HG02678 (cell line): ENCODE data around the gene VWA3A.
"Not testable (repeated sequence)": the region's sequence is repeated elsewhere in the genome, so short reads cannot be mapped to it uniquely, and the experiment has no call there.

Experiments
- ATAC-seq: cut with Tn5 transposase; IDR thresholded peaks from one replicate; pipeline ENCODE4 v1.9.1; 2021; ENCODE audit warnings: mild to moderate bottlenecking, moderate library complexity; ENCODE audit not compliant: unreplicated experiment

Gene VWA3A

DNA sequence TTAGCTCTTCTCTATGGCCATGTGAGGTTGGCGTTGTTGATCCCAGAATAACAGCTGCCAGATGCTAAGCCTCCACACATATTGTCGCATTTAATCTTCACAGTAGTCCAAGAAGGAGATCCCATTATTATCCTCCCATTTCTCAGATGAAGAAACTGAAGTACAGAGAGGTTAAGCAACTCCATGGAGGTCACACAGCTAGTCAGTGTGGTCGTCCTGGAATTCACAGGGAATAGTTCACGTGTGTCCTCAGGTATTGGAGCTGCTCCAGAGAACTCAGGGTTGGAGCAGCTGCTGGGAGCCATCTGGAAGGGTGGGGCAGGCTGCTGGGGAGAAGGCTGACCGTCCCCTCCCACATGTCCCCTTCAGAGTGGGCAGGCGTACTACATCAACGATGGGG lies 89.5 kb downstream of the VWA3A start:
- no peak for ATAC-seq

DNA sequence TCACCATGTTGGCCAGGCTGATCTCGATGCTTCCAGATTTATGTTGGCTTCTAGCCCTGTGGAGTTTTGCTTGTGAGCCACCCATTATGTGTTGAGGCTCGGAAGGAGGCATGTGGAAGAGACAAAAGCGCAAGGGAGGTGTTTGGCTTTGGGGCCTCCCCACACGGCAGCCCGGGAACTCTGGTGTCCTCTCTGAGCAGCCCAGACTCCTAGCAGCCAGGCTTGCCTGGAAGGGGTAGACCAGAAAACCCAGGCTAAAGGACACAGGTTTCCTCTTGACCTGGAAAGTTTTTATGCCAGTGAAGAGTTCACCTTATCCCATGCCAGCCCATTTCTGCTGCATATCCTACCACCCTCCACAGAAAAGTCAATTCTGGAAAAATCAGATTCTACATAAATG lies 91.0 kb downstream of the VWA3A start:
- no peak for ATAC-seq

DNA sequence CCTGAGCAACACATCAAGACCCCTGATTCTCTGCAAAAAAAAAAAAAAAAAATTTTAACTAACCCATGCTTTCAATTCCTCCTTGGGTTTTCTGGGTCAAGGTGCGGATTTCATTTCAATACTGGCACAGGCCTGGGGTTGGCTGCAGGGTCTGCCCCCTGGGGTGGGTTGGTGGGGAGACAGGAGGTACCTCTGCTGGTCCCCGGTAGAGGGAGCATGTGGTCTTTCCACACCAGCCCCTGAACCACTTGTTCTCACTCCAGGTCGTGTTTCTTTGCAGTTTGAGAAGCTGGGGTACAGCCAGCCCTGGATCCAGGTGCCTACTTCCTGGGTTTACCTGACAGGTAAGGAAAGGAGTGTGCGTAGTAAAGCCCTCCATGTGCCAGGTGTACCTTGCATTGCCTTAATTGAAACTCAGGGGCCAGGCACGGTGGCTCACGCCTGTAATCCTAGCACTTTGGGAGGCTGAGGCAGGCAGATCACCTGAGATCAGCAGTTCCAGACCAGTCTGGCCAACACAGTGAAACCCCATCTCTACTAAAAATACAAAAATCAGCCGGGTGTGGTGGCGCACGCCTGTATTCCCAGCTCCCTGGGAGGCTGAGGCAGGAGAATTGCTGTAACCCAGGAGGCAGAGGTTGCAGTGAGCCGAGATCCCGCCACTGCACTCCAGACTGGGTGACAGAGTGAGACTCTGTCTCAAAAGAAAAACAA lies 91.7 kb downstream of the VWA3A start:
- ATAC-seq: no peak

DNA sequence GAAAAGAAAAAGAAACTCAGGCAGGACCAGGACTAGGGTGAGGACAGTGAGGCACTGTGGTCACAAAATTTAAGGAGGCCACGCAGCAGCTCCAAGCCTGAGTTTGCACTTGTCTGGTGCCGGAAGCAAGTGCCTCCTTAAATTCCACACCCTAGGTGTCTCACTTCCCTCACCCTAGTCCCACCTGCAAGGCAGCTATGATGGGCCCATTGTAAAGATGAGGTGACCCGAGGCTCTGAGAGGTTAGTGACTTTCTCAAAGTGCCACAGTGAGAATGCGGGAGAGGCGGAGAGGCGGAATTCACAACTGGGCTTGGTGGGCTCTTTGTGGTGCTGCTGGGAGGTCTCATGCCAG lies 92.3 kb downstream of the VWA3A start:
- ATAC-seq: no peak

DNA sequence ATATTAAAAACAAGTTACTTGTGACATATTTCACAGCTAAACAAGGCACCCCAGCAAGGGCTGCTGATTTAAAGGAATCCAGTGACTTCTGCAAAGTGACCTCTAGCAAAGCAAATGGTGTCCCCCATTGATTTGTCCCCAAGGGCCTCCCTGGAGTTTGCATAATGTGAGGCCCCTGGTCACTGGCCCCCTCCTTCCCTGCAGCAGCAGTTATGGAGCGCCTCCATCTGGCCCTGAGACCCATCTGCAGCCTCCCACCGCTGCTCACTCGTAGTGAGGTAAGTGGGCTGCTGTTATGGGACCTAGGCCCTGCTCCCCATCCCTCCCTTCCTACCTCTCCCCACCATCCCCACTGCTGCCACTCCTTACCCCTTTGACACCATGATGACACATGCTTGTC lies 94.2 kb downstream of the VWA3A start:
- ATAC-seq: no peak

DNA sequence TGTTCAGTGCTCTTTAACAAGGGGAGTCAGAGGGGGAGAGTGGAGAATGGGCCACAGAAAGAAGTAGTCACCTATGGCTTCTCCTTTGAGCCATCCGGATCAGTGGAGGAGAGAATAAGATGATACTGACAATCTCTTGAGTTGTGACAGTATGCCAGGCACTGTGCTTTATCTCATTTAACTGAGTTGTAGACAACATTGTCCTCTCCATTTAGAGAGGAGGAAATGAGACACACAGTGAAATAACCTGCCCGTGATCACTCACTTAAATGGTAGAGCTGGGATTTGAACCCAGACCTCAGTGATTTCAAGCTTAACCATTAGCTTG lies 95.9 kb downstream of the VWA3A start:
- ATAC-seq: no peak

DNA sequence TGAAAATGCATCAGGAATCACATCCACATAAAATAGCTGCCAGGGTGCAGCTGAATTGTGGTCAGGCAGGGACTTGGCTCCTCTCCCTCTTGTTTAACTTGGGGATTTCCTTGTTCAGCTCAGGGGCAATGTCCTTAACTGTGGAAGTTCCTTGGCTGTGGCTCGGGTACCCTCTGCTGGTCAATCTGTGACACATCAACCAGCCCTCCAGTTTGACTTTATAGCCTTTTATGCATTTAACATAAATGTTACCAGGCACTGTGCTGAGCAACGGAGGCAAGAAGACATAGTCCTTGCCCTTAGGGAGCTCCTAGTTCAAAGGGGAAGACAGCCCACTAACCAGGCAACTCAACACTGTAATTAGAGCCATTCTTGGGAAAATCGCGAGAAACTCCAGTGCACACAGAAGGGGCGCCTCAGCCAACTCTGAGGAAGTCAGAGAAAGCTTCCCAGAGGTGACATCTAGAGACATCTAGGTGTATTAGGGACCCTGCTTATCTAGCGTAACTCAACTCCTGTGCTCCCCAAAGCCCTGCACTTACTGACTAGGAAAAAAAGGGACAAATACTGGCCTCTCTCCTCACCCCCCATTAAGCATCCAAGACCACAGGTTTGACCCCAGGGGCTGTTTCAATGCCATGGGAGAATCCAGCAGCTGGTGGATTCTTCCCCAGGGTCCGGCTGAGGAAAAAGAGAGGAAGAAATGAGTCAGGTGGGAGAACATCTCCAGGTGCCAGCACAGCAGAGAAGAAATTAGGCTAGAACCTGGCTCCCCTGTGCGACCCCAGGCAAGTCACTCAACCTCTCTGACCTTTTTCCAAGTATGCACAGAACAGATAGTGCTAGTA lies 96.5 kb downstream of the VWA3A start:
- ATAC-seq: no peak

DNA sequence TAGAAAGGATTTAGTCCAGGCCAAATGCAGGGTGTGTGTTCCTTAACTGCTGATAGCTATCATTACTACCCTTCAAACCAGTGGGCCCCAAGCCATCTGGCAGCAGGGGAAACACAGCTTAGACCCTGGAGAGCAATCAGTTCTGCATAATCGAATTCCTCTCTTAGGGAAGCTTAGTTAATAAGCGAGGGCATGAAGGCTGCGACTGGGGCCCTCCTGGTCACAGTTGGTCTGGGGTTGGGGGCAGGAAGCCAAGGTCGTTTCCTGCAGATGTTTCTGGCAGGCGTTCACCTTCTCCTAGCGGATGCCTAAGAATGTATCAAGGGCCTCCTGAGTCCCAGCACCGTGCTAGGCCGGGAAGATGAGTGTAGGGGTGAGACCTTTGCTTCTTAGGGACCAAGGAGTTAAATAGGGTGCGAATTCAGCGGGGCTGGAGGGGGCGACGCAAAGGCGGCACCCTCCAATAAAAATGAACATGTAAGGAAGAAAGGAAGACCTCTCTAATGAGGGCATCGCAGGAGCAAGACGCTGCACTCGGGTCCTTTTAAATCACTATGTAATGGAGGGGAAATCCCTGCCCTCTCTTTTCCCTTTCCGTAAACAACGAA lies 97.2 kb downstream of the VWA3A start:
- no peak for ATAC-seq

DNA sequence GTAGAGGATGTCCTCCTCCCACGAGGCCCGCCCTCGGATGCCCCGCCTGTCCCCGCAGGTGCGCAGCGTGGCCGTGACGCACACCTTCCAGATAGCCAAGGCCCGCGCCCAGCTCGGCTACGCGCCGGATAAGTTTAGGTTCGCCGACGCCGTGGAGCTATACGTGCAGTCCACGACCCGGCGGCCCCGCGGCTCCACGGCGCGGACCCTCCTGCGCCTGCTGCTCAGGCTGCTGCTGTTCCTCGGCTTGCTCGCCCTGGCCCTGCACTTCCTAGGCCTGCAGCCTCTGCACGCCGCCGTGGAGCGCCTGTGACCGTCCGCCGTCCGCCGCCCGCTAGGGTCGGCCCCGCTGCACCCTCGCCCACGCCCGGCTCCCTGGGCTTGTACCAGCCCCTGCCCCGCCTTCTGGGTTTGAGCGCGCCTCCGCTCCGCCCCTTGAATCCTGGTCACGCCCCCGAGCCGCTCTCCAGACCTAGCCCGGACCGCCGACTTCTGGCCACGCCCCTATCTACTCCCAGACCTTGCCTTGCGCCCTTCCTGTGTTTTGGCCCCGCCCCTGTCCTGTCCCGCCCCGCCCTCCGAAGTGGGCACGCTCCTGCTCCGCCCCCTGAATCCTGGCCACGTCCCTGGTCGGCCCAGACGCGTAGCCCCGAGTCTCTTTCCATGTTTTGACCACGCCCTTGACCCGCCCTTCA lies 97.9 kb downstream of the VWA3A start:
- ATAC-seq: peak; percentile 60

DNA sequence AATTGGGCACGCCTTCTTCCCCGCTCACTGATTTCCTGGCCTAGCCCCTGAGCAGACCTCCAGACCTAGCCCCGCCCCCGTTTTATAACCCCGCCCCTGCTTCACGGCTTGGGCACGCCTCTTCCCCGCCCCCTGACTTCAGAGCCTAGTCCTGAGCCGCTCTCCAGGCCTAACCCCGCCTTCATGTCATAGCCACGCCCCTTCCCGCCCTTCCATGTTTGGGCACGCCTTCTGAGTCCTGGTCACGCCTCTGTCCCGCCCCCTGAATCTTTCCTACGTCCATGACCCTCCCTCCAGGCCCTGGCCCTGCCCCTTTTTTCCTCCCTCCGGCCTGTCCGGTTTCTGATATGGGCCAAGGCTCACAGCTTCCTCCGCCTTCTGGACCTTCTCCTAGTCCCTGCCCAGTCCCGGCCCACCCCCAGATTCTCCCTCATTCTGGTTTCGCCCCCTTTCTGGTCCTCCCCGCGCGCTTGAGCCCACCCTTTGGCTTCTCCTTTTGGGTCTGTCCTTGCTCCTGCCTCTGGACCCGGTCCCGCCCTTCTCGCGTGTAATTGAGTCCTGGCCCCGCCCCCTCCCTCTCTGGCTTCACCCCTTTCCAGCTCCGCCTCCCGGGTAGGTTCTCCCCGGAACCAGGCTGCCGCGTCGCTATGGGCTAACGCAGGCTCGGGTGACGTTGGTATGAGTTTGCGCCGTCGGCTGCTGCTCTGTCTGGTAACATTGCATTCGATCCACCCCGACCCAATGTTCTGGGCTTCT lies 98.6 kb downstream of the VWA3A start:
- ATAC-seq: peak; percentile 55

DNA sequence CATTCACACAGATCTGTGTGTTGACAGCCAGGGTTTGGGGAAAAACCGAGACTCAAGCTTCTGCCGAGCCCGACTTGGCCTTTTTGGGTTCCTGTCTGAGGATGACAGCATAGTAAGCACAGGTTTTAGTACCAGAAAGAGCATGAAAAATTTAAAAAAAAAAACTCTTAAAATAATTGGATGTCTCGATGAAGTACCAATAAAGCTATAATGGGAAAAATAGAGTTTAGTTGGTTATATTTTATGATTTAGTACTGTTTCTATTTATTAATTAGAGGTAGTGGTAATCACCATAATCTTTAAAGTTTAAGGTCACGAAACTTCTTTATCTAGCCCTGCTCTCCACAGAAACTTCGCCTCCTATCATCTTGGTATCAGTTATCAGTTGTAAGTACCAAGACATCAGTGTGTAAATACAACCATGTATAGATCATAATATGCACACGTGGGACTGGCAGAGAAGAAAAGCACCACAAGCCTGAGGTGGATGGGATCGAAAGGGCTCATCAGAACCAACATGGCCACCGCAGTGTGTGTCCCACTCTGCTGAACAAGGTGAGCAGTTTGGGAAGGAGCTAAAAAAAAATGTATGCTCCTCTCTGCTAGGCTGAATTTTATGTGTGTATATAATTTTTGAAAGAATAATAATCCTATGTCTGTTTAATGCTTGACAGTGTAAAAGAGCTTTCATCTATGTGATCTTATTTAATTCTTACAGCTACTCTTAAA lies 99.4 kb downstream of the VWA3A start:
- ATAC-seq: no peak

DNA sequence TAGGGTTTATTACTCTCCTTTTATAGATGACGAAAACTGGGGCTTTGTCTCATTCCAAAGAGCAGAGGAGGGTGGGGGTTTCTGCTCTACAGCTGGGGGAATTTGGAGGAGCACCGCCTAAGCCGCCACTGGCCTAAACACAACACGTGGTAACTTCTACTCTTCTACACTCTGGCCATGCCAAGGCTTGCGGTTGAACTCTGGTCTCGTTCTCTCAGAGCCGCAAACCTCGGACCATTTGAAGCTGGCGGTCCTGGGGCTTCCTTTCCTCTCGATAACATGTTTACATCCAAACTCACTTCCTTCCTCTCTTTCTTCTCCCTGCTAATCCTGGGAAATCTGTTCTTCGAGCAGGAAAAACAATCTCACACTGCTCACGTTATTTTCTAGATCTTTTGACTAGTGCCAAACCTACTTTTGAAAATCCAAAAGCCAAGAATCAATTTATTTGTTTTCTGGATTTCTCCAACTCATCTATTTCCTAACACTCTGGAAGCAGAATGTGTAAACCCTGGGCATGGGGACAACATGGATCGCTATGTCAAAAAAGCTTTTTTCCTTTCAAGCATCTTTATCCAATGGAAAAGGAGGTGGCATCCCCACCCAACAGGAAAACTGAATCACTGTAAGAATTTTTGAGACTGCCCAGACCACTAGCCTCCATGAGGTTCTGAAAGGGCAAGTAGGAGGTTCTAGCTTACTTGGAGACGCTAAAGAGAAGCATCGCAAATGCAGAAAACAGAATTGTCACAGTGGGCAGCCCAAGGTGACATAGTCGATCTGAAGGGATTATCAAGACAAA lies 100.1 kb downstream of the VWA3A start:
- ATAC-seq: peak; percentile 16

DNA sequence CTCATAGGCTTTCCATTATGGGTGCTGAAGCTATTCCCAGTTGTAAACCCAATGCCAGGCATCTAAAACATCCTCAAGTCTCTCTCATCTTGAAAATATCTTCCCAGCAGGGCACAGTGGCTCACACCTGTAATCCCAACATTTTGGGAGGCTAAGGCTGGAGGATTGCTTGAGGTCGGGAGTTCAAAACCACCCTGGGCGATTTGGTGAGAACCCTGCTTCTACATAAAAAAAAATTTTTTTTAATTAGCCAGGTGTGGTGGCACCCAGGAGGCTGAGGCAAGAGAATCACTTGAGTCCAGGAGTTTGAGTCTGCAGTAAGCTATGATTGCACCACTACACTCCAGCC lies 100.7 kb downstream of the VWA3A start:
- no peak for ATAC-seq

DNA sequence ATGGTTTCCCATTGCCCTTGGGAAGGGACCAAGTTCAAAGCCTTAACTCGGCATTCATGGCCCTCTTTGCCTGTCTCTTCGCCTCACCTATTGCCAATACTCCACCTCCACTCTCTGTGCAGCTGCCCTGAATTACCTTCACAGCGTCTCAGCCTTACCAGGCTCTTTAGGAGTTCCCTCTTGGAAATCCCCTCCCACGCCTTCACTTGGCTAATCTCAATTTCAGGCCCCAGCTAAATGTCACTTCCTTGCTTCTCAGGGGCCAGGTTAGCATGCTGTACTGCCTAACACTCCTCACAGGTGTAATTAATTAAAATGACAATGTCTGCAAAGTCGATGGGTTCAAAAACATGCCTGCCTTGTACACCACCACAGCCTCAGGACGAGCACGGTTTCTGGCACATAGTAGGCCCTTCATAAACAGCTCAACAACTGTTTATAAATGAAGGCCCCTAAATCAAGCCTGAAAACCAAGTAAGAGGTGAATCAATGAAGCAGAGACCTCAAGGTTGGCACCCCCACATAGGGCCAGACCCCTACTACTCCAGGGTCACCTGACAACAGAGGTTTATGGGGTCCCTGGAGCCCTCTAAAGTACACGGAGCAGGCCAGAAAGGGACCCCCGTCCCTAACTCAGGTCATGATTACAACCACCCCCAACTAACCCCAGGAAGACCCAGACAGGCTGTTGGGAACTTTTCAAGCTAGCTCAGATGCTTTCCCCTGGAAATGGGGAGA lies 102.5 kb downstream of the VWA3A start:
- ATAC-seq: no peak

DNA sequence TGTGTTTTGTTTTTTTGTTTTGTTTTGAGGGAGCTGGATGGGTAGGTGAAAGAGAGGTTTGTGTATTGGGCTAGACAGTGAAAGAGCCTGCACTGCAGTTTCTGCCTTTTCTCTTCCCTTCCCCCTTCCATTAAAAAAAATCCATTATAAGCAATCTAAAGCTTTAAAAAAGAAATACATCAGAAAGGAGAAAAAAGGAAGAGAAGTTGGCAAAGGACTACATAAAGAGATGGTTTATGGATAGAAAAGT lies 103.0 kb downstream of the VWA3A start:
- ATAC-seq: no peak

DNA sequence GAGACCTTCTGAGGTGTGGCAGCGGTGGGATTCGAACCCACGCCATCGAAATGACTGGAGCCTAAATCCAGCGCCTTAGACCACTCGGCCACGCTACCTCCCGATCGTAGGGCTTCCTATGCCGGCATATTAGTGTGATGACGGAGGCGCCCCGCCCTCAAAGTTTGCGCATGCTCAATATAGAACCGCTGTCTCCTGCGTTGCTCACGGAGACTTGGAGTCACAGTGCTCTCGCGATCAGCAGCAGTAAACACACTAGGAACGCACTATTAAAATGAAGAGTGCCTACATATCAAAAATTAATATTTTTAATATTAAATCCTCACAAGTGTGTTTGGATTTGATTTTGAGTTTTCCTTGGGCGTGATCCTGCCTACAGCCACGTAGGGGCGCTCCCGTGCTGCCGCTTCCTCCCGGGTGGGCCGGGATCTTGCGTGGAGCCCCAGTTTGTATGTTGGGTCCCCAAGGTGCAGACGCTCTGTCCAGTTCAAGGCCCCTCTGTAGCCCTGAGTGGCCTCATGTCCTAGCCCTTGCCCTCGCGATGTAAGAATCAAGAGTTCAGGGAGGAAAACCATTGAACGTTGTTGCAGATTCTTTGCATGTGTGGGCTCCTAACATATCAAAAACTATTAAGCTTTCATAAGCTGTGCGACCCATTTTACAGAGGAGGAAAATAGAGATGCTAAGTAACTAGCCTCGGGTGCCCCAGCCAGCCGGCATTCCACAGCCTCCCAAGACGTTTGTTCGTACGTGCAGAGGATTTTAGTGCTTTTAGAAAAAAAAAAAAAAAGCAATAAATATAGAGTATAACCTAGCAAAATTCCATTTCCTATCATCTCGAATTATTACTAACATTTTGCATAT lies 103.6 kb downstream of the VWA3A start:
- no peak for ATAC-seq

DNA sequence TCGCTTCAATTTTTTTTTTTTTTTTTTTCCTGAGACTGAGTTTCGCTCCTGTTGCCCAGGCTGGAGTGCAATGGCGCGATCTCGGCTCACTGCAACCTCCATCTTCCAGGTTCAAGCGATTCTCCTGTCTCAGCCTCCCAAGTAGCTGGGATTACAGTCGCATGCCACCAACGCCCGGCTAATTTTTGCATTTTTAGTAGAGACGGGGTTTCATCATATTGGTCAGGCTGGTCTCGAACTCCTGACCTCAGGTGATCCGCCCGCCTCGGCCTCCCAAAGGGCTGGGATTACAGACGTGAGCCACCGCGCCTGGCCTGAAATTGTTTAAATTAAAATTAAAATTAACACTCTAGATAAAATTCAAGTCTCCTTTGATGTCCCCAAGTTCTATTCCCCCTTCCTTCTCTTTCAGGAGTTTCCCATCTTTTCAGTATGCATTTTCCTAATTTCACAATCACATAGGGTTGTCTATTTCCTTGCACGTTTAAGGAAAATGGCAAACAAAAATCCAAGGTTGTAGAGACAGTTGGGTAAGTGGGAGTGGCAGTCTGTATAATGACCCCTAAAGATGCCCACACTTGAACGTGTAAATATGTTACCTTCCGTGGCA lies 104.3 kb downstream of the VWA3A start:
- not testable (repeated sequence) for ATAC-seq
